H9 (cell line): ENCODE results near the gene DCST1. TPM values are rescaled to one million over a fixed set of nuclear protein-coding genes. Genes with fewer than 3 reads are reported as not detected.

Experiments used
- DNase-seq: peaks from one replicate; pipeline ENCODE4 v3.0.0-alpha.2; 2017
- H2AFZ ChIP-seq: one replicate; pipeline ENCODE4 v1.6.1; 2013; ENCODE audit warnings: mild to moderate bottlenecking, low read length, control low read depth, moderate library complexity
- H2AK5ac ChIP-seq: 2 replicates; pipeline ENCODE4 v1.6.1; 2013; ENCODE audit warnings: low read length, control low read depth, mixed read lengths; ENCODE audit not compliant: insufficient read length
- H2BK120ac ChIP-seq: one replicate; pipeline ENCODE4 v1.6.1; 2013; ENCODE audit warnings: low read depth, mild to moderate bottlenecking, low read length, control low read depth, inconsistent platforms; ENCODE audit not compliant: poor library complexity, severe bottlenecking
- H2BK12ac ChIP-seq: 2 replicates; pipeline ENCODE4 v1.6.1; 2013; ENCODE audit warnings: low read length, control low read depth, mixed read lengths, low read depth; ENCODE audit not compliant: insufficient read length
- H2BK15ac ChIP-seq: 2 replicates; pipeline ENCODE4 v1.6.1; 2013; ENCODE audit warnings: low read depth, low read length, control low read depth
- H2BK20ac ChIP-seq: one replicate; pipeline ENCODE4 v1.6.1; 2013; ENCODE audit warnings: low read depth, mild to moderate bottlenecking, low read length, control low read depth, inconsistent platforms; ENCODE audit not compliant: poor library complexity, severe bottlenecking
- H2BK5ac ChIP-seq: 2 replicates; pipeline ENCODE4 v1.6.1; 2013; ENCODE audit warnings: low read length, control low read depth, mixed read lengths; ENCODE audit not compliant: insufficient read length
- H3K14ac ChIP-seq: 2 replicates; pipeline ENCODE4 v1.6.1; 2013; ENCODE audit warnings: low read length, control low read depth; ENCODE audit not compliant: insufficient read depth
- H3K18ac ChIP-seq: 2 replicates; pipeline ENCODE4 v1.6.1; 2013; ENCODE audit warnings: low read depth, mild to moderate bottlenecking, mixed read lengths, low read length, control low read depth; ENCODE audit not compliant: insufficient read length
- H3K23ac ChIP-seq: 2 replicates; pipeline ENCODE4 v1.6.1; 2013; ENCODE audit warnings: low read length, control low read depth, mixed read lengths, low read depth; ENCODE audit not compliant: insufficient read length
- H3K23me2 ChIP-seq: 2 replicates; pipeline ENCODE4 v1.6.1; 2013; ENCODE audit warnings: low read depth, mild to moderate bottlenecking, mixed read lengths, low read length, control low read depth; ENCODE audit not compliant: insufficient read length, poor library complexity, severe bottlenecking
- H3K27ac ChIP-seq: 2 replicates; pipeline ENCODE4 v1.5.1; 2013; ENCODE audit warnings: low read length, control low read depth, mixed read lengths, low read depth; ENCODE audit not compliant: insufficient read length
- H3K27me3 ChIP-seq: 2 replicates; pipeline ENCODE4 v1.6.1; 2013; ENCODE audit warnings: low read length, control low read depth, inconsistent platforms; ENCODE audit not compliant: insufficient read depth
- H3K4ac ChIP-seq: 2 replicates; pipeline ENCODE4 v1.6.1; 2013; ENCODE audit warnings: low read depth, mild to moderate bottlenecking, control low read depth, inconsistent platforms, low read length, moderate library complexity
- H3K4me1 ChIP-seq: 2 replicates; pipeline ENCODE4 v1.6.1; 2013; ENCODE audit warnings: low read length, control low read depth, inconsistent platforms; ENCODE audit not compliant: insufficient read depth
- H3K4me2 ChIP-seq: 2 replicates; pipeline ENCODE4 v1.6.1; 2013; ENCODE audit warnings: low read length, control low read depth, mixed read lengths; ENCODE audit not compliant: insufficient read length, insufficient read depth
- H3K56ac ChIP-seq: 2 replicates; pipeline ENCODE4 v1.6.1; 2013; ENCODE audit warnings: low read depth, mild to moderate bottlenecking, mixed read lengths, low read length, control low read depth; ENCODE audit not compliant: insufficient read length
- H3K79me1 ChIP-seq: 2 replicates; pipeline ENCODE4 v1.6.1; 2013; ENCODE audit warnings: low read depth, mild to moderate bottlenecking, moderate library complexity, low read length, control low read depth, inconsistent platforms; ENCODE audit not compliant: insufficient read depth, poor library complexity, severe bottlenecking
- H3K79me2 ChIP-seq: 2 replicates; pipeline ENCODE4 v1.6.1; 2013; ENCODE audit warnings: low read length, control low read depth, inconsistent platforms; ENCODE audit not compliant: insufficient read depth
- H3K9ac ChIP-seq: 2 replicates; pipeline ENCODE4 v1.6.1; 2013; ENCODE audit warnings: low read length, control low read depth, mixed read lengths; ENCODE audit not compliant: insufficient read length; ENCODE audit errors: extremely low read depth
- H3K9me3 ChIP-seq: one replicate; pipeline ENCODE4 v1.6.1; 2013; ENCODE audit warnings: low read depth, low read length, inconsistent platforms; ENCODE audit not compliant: control insufficient read depth
- H3T11ph ChIP-seq: one replicate; pipeline ENCODE4 v1.6.1; 2013; ENCODE audit warnings: mild to moderate bottlenecking, low read length, control low read depth, inconsistent platforms
- H4K20me1 ChIP-seq: one replicate; pipeline ENCODE4 v1.6.1; 2013; ENCODE audit not compliant: control insufficient read depth, insufficient read length, insufficient read depth
- H4K5ac ChIP-seq: 2 replicates; pipeline ENCODE4 v1.6.1; 2013; ENCODE audit warnings: low read depth, mild to moderate bottlenecking, mixed read lengths, low read length, control low read depth; ENCODE audit not compliant: insufficient read length
- H4K8ac ChIP-seq: replicated peaks from 2 replicates; pipeline ENCODE4 v1.6.1; 2013; ENCODE audit warnings: low read length, control low read depth, mixed read lengths, low read depth; ENCODE audit not compliant: insufficient read length
- H4K91ac ChIP-seq: 2 replicates; pipeline ENCODE4 v1.6.1; 2013; ENCODE audit warnings: low read depth, mild to moderate bottlenecking, moderate library complexity, mixed read lengths, low read length, control low read depth; ENCODE audit not compliant: insufficient read length
- H3K27ac Mint-ChIP-seq, 3 experiments: 2 replicates in 2 of 3; 3 replicates in 1 of 3; pipeline ENCODE4 v1.8.0; 2020 to 2021; ENCODE audit warnings: mixed read lengths in 3 of 3, mild to moderate bottlenecking in 1 of 3, moderate library complexity in 1 of 3
- H3K27me3 Mint-ChIP-seq: 2 replicates; pipeline ENCODE4 v1.8.0; 2021; ENCODE audit warnings: low read depth, mild to moderate bottlenecking, moderate library complexity, mixed read lengths
- H3K36me3 Mint-ChIP-seq, 3 experiments: 2 replicates in 2 of 3; 3 replicates in 1 of 3; pipeline ENCODE4 v1.8.0; 2020 to 2021; ENCODE audit warnings: low read depth in 3 of 3, mixed read lengths in 3 of 3; ENCODE audit not compliant: insufficient read depth in 1 of 3
- H3K4me1 Mint-ChIP-seq, 2 experiments: 2 replicates each; pipeline ENCODE4 v1.8.0; 2020; ENCODE audit warnings: mixed read lengths in 2 of 2
- H3K4me3 Mint-ChIP-seq, 2 experiments: 2 replicates in 1 of 2; 3 replicates in 1 of 2; pipeline ENCODE4 v1.8.0; 2020 to 2021; ENCODE audit warnings: mild to moderate bottlenecking in 2 of 2, mixed read lengths in 2 of 2, moderate library complexity in 1 of 2
- H3K9me3 Mint-ChIP-seq, 2 experiments: 2 replicates in 1 of 2; 3 replicates in 1 of 2; pipeline ENCODE4 v1.8.0; 2020; ENCODE audit warnings: mild to moderate bottlenecking in 2 of 2, mixed read lengths in 2 of 2, moderate library complexity in 1 of 2
- CTCF ChIP-seq: fragments of 200-600 bp; sonication (generic); conservative IDR thresholded peaks from 3 replicates; pipeline ENCODE4 v1.8.0; 2021; ENCODE audit warnings: antibody characterized with exemption, mild to moderate bottlenecking
- WGBS: extraction: QIAGEN DNeasy Blood & Tissue Kit; methylation state at CpG from one replicate; pipeline ENCODE4 v1.1.7; 2013; ENCODE audit warnings: missing lambda C conversion rate, low lambda C conversion rate, mixed read lengths; ENCODE audit not compliant: insufficient read length; ENCODE audit errors: extremely low coverage; 5-methylcytosine and 5-hydroxymethylcytosine counted together
- total RNA-seq: library from RNA; stranded (reverse); gene quantifications from 2 replicates; pipeline ENCODE4 v1.2.1, GENCODE V29; 2021

DCST1 gene
- total RNA-seq, 1 experiment from 2014 or later: not detected

DNA sequence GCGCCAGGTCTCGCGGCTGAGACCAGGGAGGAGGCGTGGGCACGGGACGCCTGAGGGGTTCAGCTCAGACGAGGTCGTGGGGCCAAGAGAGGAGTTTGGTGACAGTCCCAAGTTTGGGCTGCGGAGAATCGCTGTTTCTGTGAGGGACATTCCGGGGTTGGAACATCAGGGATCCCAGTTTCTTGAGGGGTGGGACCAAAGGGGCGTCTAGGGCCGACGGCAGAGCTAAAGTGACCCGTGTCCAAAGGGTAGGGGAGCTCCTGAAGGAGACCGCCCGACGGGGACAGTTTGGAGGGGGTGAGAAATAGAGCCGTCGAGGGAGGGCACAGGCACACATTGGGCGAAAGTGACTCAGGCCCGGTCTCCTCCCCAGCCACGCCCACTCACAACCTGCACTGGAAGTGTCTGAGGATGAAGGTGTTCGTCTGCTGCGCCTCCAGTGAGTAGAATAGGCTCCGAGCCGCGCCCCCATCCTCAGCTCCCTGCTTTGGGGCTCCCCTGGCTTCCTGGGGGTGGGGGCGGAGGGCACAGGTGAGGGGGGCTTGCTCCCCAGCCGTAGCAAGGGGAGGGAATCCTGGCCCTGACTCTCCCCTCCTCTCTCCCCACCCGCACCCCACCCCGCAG lies 52.0 kb downstream of the DCST1 start:
- Histone ChIP-seq H3K4ac (no peak overlapping the region), H3K9ac (no peak overlapping the region), H2BK5ac (no peak overlapping the region), H2AK5ac (no peak overlapping the region), H3K27ac (no peak overlapping the region), H2AFZ (no peak overlapping the region), H4K91ac (no peak overlapping the region), H3K18ac (no peak overlapping the region), H3K23ac (no peak overlapping the region), H2BK15ac (no peak overlapping the region), H3K79me2 (no peaks in the 10 kb centered on the region), H4K5ac (no peak overlapping the region), H4K20me1 (no peaks in the 10 kb centered on the region), H3T11ph (no peak overlapping the region), H3K27me3 (peaks cover 32% of the 10 kb centered on the region), H3K56ac (no peak overlapping the region), H3K14ac (no peak overlapping the region), H3K79me1 (no peaks in the 10 kb centered on the region), H3K4me2 (peak overlapping the region; percentile 24), H3K23me2 (peaks cover 17% of the 10 kb centered on the region), H4K8ac (no peak overlapping the region), H2BK120ac (no peak overlapping the region), H2BK12ac (no peak overlapping the region), H3K4me1 (no peaks in the 10 kb centered on the region), H2BK20ac (no peak overlapping the region), H3K9me3 (no peaks in the 10 kb centered on the region)
- peak overlapping the region; percentile 94 to 96 for H3K4me3 Mint-ChIP-seq
- TF ChIP-seq CTCF: no peak
- peaks cover 0 to 4% of the 10 kb centered on the region in 2 experiments; a peak in 3 of 5 replicates for H3K9me3 Mint-ChIP-seq
- WGBS: no CpG with 5 or more reads among the region's 32 CpGs
- 0 out of 7 replicates have a peak, but pooled peaks cover 0 to 4% (median 0%) of the 10 kb centered on the region in 3 experiments for H3K36me3 Mint-ChIP-seq
- H3K27me3 Mint-ChIP-seq: peaks cover 49% of the 10 kb centered on the region
- H3K27ac Mint-ChIP-seq: peak overlapping the region in 2 of 3 experiments; percentile 77 to 94; a peak in 2 of 7 replicates
- peaks cover 22 to 39% of the 10 kb centered on the region in 2 experiments for H3K4me1 Mint-ChIP-seq
- no peak for DNase-seq
